ENCODE data around the gene FSIP1. TPM values are rescaled to one million over a fixed set of nuclear protein-coding genes. Genes with fewer than 3 reads are reported as not detected.

Gene FSIP1
- total RNA-seq, 4 donors from 2014 or later: 0.94 to 3.2 (median 2.0) TPM

DNA sequence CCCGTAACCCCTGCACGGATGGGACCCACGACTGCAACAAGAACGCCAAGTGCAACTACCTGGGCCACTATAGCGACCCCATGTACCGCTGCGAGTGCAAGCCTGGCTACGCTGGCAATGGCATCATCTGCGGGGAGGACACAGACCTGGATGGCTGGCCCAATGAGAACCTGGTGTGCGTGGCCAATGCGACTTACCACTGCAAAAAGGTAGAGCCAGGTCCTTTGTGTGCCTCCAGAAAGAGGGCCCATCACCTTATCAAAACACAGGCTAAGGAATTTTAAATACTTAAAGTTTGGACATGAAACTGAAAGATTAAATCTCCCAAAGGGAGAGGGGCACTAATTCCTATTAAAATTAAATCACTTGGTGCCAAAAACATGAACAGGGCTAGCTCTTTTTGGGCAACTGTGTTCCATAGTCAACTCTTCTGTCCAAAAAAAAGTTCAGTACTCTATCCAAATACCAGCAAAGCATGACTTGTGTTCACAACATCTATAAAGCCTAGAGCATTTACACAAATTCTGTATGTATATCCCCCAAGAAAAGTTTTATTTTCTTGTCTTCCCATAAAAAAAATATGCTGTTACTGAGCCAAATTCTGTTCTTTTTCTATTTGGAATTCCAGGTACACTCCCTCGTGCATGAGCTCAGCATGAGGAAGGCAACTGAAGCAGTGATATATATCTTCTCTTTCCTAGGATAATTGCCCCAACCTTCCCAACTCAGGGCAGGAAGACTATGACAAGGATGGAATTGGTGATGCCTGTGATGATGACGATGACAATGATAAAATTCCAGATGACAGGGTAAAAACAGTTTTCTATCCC lies 192.6 kb downstream of the FSIP1 start:
- H3K36me3 ChIP-seq: peaks cover 0 to 100% of the 10 kb centered on the region in 2 donors
- H3K27ac ChIP-seq: peak overlapping the region in 3 of 4 donors; percentile 45 to 98 (median 95)
- no peaks in the 10 kb centered on the region for H3K27me3 ChIP-seq
- H3K4me1 ChIP-seq: peaks cover 7 to 87% (median 35%) of the 10 kb centered on the region in 3 donors
- no peak for ATAC-seq
- no peak overlapping the region for H3K4me3 ChIP-seq
- WGBS, 2 donors (ENCODE audit: low coverage in 1 of 2): 75 to 90% methylated on average over 2 to 4 of the region's 13 CpGs
- TF ChIP-seq POLR2AphosphoS5 (IDR thresholded peaks at IDR 0.05) (peak; percentile 69), POLR2A (IDR thresholded peaks at IDR 0.05) (no peak)
- TF ChIP-seq, protein P1, sequence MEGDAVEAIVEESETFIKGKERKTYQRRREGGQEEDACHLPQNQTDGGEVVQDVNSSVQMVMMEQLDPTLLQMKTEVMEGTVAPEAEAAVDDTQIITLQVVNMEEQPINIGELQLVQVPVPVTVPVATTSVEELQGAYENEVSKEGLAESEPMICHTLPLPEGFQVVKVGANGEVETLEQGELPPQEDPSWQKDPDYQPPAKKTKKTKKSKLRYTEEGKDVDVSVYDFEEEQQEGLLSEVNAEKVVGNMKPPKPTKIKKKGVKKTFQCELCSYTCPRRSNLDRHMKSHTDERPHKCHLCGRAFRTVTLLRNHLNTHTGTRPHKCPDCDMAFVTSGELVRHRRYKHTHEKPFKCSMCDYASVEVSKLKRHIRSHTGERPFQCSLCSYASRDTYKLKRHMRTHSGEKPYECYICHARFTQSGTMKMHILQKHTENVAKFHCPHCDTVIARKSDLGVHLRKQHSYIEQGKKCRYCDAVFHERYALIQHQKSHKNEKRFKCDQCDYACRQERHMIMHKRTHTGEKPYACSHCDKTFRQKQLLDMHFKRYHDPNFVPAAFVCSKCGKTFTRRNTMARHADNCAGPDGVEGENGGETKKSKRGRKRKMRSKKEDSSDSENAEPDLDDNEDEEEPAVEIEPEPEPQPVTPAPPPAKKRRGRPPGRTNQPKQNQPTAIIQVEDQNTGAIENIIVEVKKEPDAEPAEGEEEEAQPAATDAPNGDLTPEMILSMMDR (IDR thresholded peaks at IDR 0.05): no peak
- no peaks in the 10 kb centered on the region for H3K9me3 ChIP-seq

DNA sequence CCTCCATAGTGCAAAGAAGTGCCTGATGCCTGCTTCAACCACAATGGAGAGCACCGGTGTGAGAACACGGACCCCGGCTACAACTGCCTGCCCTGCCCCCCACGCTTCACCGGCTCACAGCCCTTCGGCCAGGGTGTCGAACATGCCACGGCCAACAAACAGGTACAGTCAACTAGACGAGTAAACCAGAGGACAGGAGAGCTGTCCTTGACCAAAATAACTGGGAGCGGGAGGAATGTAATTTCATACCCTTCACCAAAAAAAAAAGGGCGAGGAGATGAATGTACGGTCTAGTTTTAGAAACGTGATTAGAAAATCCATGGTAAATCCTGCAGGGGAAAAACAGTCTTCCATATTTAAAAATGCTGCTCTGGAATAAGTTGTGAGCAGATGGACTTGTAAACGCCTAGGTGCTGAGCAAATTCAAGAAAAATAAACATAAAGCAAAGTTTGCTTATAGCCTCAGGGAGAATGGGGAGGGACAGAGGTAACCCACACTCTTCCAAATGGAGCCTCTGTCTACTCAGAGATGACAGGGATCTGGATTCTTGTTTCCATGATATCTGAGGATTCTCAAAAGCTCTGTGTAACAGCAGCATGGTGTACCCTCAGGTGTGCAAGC lies 193.3 kb downstream of the FSIP1 start:
- no peak for ATAC-seq
- TF ChIP-seq, protein P1 (IDR thresholded peaks at IDR 0.05): no peak
- TF ChIP-seq POLR2A (IDR thresholded peaks at IDR 0.05) (no peak), EP300 (IDR thresholded peaks at IDR 0.05) (no peak), POLR2AphosphoS5 (IDR thresholded peaks at IDR 0.05) (no peak)
- Histone ChIP-seq H3K4me1 (peaks cover 7 to 90% (median 38%) of the 10 kb centered on the region in 3 donors), H3K27me3 (no peaks in the 10 kb centered on the region), H3K36me3 (peaks cover 0 to 100% of the 10 kb centered on the region in 2 donors), H3K9me3 (no peaks in the 10 kb centered on the region), H3K27ac (peak overlapping the region in 3 of 4 donors; percentile 45 to 98 (median 95)), H3K4me3 (no peak overlapping the region)
- WGBS, 2 donors (ENCODE audit: low coverage in 1 of 2): 32 to 68% methylated on average over 4 to 6 of the region's 14 CpGs

DNA sequence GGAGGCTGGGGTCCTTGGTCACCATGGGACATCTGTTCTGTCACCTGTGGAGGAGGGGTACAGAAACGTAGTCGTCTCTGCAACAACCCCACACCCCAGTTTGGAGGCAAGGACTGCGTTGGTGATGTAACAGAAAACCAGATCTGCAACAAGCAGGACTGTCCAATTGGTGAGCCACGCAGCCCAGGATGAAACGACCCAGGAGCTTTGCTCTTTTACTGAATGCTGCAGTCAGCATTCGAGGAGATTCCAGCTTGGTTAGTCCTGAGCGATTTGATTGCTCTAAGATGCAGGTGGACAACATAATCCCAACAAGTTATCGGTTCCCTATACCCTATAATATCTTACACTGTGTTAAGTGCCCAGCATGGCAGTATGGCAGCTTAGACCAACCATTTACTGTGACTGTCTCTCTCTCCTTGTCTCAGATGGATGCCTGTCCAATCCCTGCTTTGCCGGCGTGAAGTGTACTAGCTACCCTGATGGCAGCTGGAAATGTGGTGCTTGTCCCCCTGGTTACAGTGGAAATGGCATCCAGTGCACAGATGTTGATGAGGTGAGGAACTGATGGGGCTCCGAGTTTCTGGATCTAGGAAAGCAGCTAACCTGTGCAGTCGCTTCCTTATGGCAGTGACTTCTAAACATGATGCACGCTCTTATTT lies 194.0 kb downstream of the FSIP1 start:
- peaks cover 7 to 90% (median 43%) of the 10 kb centered on the region in 3 donors for H3K4me1 ChIP-seq

DNA sequence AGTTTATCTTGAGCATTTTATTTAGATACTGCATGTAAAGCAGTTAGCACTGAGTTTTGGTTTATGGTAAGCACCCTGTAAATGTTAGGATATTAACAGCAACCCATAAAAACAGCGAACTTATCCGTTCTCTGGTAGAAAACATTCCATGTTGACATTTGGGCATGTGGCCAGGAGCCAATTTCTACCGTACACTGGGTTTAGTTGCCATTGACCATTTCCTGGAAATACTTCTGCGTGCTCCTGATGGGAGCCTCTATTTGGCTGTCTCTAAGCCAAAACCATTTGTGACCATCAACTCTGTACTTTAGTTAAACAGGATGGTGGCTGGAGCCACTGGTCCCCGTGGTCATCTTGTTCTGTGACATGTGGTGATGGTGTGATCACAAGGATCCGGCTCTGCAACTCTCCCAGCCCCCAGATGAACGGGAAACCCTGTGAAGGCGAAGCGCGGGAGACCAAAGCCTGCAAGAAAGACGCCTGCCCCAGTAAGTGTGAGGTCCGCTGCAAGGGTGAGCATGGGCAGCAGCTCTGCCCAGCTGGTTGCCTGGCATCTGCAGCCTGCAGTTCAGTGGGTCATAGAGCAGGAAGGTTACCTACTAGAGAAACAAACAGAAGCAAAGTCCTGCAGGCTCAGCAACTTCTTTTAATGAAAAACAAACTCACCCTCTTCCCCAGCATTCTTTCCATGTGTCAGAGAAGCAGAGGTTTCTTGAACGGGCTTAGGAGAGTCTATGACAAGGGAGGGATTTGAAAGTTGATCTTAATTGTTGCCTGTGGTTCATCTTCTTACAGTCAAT lies 194.7 kb downstream of the FSIP1 start:
- no peak overlapping the region for H3K4me3 ChIP-seq
- no peaks in the 10 kb centered on the region for H3K27me3 ChIP-seq
- peak overlapping the region; percentile 2 to 98 (median 82) for H3K27ac ChIP-seq
- peaks cover 7 to 90% (median 39%) of the 10 kb centered on the region in 3 donors for H3K4me1 ChIP-seq
- no peaks in the 10 kb centered on the region for H3K9me3 ChIP-seq
- ATAC-seq: no peak
- peaks cover 0 to 100% of the 10 kb centered on the region in 2 donors for H3K36me3 ChIP-seq
- peak; percentile 53 for TF ChIP-seq POLR2AphosphoS5 (IDR thresholded peaks at IDR 0.05)
- no peak for TF ChIP-seq EP300 (IDR thresholded peaks at IDR 0.05)
- WGBS, 2 donors (ENCODE audit: low coverage in 1 of 2): 31 to 41% methylated on average over 5 to 7 of the region's 13 CpGs

More for the DNA sequence above, 194.0 kb downstream of the FSIP1 start:
- Histone ChIP-seq H3K4me3 (no peak overlapping the region), H3K27ac (peak overlapping the region in 3 of 4 donors; percentile 69 to 98 (median 95)), H3K36me3 (peaks cover 0 to 100% of the 10 kb centered on the region in 2 donors), H3K9me3 (no peaks in the 10 kb centered on the region), H3K27me3 (no peaks in the 10 kb centered on the region)
- no peak for ATAC-seq
- WGBS, 2 donors (ENCODE audit: low coverage in 1 of 2): 75 to 76% methylated on average over 3 to 7 of the region's 13 CpGs
- TF ChIP-seq POLR2AphosphoS5 (IDR thresholded peaks at IDR 0.05) (peak; percentile 29), POLR2A (IDR thresholded peaks at IDR 0.05) (no peak)
- TF ChIP-seq, protein P1 (IDR thresholded peaks at IDR 0.05): no peak

Data from gastroesophageal sphincter (tissue), 4 donors.